ENCODE measurements around the gene KRTAP5-7.

DNA sequence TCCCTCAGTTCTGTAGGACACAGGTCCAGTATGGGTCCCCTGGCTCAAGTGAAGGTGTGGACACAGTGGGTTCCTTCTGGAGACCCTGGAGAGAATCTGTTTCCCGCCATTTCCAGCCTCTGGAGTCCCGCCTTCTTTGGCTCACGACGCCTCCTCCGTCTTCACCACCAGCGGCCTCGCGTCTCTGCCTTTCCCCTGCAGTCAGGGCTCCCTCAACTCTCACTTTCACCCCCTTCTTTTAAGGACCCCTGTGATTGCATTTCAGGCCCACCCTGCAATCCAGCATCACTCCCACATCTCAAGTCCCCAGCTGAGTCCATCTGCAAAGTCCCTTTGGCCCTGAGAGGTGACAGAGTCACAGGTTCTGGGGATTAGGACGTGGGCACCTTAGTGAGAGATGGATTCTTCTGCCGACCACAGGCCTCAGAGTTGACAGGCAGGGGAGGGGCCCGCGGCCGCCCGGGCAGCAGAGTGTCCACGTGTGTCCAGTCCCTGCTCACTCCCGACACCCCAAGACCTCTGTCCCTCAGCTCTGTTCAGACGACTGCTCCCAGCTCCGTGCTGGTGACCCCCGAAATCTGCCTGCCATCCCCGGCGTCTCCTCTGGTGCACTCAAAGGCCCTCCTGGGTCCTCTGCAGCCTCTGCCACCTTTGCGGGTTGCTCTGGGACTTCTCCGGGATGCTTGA is 36.9 kb upstream of the KRTAP5-7 start:
- TF ChIP-seq, protein P1, sequence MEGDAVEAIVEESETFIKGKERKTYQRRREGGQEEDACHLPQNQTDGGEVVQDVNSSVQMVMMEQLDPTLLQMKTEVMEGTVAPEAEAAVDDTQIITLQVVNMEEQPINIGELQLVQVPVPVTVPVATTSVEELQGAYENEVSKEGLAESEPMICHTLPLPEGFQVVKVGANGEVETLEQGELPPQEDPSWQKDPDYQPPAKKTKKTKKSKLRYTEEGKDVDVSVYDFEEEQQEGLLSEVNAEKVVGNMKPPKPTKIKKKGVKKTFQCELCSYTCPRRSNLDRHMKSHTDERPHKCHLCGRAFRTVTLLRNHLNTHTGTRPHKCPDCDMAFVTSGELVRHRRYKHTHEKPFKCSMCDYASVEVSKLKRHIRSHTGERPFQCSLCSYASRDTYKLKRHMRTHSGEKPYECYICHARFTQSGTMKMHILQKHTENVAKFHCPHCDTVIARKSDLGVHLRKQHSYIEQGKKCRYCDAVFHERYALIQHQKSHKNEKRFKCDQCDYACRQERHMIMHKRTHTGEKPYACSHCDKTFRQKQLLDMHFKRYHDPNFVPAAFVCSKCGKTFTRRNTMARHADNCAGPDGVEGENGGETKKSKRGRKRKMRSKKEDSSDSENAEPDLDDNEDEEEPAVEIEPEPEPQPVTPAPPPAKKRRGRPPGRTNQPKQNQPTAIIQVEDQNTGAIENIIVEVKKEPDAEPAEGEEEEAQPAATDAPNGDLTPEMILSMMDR (IDR thresholded peaks at IDR 0.05) = no peak
- TF ChIP-seq POLR2A (IDR thresholded peaks at IDR 0.05) = no peak
- TF ChIP-seq EP300 (IDR thresholded peaks at IDR 0.05; ENCODE audit: low read depth) = no peak
- no peak for TF ChIP-seq POLR2AphosphoS5 (IDR thresholded peaks at IDR 0.05)

Data from transverse colon (tissue), 4 donors.